HTR-8/SVneo (cell line): Measurements from ENCODE around the gene USP36.

ENCODE experiments used
- DNase-seq: peaks from one replicate; pipeline ENCODE4 v3.0.0; 2011; ENCODE audit warnings: low spot score, mixed read lengths; ENCODE audit not compliant: insufficient read length
- FAIRE-seq: peaks from 2 replicates; lab custom pipeline; 2011; peaks lifted over from hg19 to GRCh38; lab: Jason Lieb, UNC

USP36 gene

DNA sequence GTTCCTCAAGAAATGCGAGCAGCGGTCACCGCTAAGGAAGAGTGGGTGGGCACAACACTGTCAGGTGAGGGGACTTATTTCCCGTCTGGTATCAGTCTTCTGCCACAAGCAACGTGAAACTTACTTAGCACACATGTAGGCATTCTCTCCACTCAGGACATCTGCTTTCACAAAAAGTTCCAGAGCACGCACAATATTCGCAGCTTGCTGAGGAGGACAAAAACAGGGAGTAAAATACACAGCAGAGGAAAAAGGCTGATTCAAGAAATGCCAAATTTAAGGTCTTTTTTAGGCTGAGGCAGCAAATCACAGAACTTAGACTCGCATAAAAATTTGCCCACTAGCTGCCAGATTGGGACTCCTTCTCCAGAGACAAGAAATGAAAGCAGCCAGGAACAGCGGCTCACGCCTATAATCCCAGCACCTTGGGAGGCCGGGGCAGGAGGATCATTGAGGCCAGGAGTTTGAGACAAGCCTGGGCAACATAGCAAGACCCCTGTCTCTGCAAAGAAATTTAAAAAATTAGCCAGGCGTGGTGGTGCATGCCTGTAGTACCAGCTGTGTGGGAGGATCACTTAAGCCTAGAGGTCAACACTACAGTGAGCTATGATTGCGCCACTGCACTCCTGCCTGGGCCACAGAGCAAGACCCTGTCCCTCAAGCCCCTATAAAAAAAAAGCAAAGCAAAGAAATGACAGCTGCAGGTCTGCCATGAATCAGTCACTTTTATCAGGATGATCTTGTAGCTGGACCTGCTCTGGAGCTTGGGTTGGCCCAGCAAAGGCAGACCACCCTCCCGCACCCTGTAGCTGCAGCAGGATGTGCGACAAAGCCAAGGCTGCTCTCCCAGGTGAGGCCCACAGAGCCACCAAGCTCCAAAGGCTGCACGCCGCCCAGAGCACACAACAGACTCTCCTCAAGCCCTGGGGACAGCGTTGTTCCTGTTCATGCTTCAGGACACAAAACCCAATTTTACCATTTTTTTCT lies 20.5 kb downstream of the USP36 start:
- no peak for DNase-seq
- no peak for FAIRE-seq

DNA sequence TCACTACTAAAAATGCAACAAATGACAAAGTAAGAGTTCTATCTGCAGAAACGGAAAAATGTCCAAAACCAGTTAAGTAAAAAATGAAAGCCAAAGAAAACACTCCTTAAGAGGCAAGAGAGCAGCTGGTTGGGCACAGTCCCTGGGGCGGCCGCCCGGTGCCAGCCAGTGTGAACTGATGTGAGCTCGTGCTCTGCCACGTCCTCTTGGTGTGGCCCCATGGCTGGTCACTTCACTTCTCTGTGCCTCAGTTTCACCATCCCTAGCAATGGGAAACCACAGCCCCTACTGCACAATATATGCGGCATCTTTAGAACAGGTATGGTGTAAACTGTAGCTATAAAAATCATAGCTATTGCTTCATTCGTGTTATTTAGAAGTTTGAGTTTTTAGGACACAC lies 21.2 kb downstream of the USP36 start:
- no peak for FAIRE-seq

DNA sequence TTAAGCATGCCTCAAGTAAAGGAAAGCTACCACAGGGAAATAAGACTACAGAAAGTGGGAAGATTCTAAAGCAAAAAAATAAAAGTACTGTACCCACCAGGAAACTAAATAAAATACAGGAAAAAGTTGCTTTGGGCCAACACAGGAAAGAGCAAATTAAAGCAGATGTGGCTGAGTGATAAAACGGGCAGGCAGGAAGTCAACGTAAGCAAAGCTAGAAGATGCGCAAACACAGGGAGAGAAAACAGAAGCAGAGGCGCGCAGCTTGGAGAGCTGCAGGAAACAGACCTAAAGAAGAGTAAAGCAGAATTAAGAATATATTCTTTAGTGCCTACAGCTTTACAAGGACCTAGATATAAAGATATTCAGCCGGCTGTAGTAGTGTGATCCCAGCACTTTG lies 21.7 kb downstream of the USP36 start:
- FAIRE-seq = no peak
- DNase-seq = no peak

More for the DNA sequence above, 21.2 kb downstream of the USP36 start:
- no peak for DNase-seq

DNA sequence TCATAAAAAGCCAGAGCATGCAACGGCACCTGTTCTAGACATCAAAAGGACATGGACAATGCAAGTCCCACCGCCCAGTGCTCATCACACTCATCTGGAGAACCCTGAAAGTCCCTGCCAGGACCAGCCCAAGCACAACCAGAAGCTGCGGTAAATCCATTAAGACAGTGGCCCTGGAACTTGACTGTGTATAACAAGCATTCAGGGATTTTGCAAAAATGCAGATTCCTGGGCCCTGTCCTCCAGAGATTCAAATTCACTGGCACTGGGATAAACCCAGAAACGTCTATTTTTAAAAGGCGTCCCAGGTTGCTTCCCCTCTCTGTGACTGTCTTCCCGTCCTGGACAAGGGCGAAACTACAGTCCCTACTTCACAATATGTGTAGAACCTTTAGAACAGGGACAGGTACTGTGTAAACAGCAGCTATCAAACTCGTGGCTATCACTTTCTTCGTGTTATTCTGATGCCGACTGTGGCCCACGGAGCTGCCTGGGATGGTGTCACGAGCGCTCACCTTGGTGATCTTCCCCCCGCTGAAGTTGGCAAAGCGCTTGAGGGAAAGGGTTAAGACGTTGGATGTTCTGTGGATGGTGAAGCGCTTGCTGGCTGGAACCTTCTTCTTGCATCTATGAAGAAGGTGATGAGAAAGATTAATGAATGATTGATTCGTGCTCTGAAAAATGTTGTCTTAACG lies 22.3 kb downstream of the USP36 start:
- FAIRE-seq (no peak), DNase-seq (no peak)

DNA sequence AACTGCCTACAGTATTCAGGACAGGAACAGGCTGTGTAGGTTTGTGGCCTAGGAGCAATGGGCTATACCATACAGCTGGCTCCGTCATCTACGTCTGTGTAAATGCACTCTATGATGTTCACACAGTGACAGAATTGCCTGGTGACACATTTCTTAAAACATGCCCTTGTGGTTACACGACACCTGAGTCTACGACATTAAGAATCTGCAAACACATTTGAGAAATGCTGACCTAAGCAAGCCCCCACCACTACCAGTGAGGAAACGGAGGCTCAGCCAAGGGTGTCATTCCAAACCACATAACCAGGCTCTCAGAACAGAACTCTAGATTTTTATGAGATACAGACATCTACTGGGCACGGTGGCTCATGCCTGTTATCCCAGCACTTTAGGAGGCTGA lies 23.5 kb downstream of the USP36 start:
- FAIRE-seq = peak; percentile 44
- no peak for DNase-seq

DNA sequence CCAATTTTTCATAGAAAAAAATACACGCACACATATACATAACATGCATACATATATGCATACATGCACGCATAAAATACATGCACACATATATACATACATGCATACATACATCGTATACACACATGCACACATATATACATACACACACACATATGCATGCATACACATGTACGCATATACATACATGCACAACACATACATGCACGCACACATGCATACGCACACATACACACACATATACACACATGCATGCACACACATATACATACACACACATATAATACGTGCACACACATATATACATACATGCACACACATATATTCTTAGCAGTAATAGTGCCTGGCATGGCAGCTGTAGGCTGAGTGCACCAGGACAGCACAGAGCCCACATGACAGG lies 24.9 kb downstream of the USP36 start:
- FAIRE-seq = peak; percentile 76

DNA sequence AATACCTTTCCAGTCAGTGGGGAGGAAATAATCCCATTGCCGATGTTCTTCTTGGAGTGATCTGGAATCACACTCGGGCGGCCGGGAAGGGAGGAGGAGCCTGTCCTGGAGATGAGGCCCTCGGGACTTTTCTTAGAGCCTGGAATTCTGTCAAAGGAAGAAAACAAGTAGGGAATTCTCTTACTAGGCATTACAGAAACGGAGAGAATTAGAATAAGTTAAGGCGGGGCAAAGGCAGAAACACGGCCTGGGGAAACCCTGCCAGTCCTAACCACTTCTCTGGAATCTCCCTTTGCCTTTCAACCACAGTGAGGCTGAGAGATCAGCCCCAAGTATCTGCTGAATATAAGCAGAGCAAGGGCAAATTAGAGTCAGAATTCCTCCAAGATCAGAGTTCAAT lies 27.8 kb downstream of the USP36 start:
- DNase-seq (no peak), FAIRE-seq (no peak)

More for the DNA sequence above, 24.9 kb downstream of the USP36 start:
- DNase-seq = no peak

DNA sequence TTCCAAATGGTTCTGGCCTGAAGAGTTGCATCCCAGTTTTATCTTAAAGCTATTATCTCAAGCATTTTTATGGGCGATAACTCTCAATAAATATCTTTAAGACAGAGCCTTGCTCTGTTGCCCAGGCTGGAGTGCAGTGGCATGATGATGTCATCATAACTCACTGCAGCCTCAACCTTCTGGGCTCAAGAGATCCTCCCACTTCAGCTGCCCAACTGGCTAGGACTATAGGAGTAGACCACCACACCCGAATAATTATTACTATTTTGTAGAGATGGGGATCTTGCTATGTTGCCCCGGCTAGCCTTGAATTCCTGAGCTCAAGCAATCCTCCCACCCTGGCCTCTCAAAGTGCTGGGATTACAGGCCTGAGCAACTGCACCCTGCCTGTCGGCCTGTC lies 32.5 kb downstream of the USP36 start:
- no peak for DNase-seq
- FAIRE-seq = no peak

DNA sequence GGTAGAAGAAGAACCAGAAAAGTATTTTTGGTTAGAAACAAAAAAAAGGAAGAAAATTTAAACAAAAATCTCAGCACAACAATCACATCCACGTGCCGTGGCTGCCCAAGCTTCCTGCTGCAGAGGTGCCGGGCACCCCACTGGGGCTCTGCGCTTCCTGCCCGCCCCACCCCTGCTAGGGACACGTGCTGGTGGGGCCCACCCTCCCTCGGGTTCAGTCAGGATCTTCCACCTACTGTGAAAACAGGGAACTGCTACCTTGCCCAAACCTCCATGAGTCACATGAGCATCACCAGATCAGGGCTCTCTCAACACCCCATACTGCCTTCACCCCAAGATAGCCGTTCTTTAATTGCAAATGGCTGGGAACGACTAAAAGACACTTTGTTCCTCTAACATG lies 34.2 kb downstream of the USP36 start:
- FAIRE-seq = no peak
- DNase-seq = no peak

DNA sequence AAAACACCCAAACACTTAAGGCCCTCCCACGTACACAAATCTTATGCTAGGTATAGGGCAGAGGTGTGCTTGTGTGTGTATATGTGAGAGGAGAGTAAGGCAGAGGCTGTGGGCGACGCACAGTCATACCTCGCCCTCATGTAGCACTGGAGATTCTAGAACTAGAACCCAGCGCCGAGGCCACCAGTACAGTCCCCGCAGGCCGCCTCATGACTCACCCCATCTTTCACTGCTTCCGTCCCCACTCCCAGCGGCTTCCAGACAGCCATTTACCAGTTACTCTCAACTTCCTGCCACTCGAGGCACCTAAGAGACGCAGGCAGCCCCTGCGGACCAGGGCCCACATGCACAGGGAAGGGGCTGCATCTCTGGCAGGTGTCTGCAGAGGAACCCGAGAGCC lies 35.3 kb downstream of the USP36 start:
- FAIRE-seq = peak; percentile 9

DNA sequence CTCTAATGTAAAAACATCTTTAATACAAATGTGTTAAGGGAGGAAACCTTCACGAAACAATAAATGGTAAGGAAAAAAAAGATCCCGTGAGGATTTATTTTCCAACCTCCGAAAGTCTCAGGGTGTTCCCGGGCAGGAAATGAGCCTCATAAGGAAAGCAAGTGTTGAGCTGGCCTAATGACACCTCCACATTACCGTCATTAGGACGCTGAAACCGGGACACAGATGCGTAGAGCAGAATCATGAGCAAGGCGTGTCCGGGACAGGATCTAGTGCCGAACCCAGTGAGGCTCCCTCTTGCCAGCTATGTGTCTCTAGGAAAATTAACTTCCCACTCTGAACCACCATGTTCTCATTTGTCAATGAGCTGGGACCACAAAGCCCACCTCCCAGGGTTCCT lies 35.8 kb downstream of the USP36 start:
- FAIRE-seq = no peak
- no peak for DNase-seq

More for the DNA sequence above, 35.3 kb downstream of the USP36 start:
- no peak for DNase-seq

DNA sequence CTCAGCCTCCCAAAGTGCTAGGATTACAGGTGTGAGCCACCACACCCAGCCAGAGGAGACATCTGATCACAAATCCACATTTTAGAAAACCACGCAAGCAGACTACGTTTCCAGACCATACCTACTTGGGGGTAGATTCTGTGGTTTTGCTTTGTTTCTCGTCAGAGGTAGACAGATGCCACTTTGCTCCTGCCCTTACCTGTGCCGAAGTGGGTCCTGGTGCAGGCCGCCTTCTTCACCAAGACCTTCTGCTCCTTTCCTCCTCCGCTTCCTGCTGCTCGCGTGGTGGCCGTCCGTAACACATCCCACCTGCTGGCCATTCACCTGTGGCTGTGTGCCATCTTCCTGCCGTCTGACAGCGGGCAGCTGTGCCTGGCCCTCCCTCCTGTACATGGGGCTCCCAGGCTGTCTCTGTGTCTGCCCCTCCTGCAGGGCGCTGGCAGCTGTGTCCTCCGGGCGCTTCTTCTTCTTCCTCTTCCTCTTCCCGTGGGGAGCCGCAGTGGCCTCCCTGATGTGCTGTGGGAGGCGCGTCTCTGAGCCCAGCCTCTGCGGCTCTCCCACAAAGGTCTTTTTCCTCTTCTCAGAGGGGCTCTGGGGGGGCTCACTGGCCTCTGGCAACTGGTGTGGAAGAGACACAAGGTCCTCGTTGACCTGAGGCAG lies 37.3 kb downstream of the USP36 start:
- DNase-seq (no peak), FAIRE-seq (no peak)

DNA sequence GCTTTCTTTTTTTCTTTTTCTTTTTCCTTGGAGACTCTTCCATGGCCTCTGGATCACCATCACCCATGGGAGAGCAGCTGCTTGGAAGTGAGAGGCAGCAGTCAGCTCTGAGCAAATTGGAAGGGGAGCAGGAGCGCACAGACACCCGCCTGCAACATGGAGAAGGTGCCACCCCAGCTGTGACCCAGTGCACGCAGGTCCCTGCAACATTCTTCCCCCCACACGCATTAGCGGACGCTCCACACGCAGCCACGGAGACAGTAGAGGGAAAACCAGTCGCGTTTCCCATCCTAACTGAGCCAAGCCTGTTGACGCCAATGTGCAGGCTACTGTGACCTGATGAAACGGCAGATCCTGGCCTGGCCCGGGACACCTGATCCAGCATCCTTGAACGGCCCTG lies 38.2 kb downstream of the USP36 start:
- no peak for FAIRE-seq
- DNase-seq = no peak

DNA sequence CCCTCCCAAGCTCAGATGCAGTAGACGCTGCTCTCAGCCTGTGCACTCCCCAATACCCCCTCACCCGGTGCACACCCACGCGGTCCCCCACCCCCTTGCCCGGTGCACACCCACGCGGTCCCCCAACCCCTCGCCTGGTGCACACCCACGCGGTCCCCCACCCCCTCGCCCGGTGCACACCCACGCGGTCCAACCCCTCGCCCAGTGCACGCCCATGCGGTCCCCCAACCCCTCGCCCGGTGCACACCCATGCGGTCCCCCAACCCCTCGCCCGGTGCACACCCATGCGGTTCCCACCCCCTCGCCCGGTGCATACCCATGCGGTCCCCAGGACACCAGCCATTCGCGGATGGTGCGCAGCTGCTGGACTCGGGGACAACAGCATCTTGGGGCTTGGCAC lies 38.6 kb downstream of the USP36 start:
- FAIRE-seq (no peak), DNase-seq (no peak)

DNA sequence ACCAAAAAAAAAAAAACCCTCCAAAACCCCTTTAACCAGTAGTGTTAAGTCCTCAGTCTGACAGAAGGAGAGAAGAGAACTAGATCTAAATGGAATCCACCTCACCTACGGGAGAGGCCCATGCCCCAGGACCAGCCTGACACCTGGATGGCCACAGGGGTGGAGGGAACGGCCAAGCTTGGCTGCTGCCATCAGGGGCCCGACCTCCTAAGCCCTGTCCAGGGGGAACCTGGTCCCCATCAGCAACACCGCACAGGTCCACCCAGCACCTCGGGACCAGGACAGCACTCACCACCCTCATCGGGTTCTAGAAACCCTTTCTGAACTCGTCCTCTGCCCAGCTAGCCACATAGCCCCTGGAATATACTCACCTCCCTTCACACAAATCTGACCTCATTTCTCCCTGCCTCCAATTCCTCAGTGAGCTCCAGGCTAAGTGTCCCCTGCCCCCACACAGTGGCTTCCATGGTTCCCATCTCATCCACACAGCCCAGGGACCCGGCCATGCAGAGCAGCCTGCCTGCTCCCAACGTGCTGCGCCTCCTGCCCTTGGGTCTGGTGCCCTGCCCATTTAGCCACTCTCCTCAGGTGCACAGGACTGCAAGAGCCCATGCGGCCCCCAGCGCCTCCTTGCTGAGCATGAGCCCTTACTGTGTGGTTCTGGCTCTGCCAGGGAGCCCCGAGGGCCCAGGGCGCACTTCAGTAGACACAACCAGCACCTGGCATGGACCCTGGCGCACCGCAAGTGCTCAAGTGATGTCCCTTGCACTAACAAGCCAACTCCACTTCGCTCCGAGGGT lies 40.3 kb downstream of the USP36 start:
- FAIRE-seq = no peak
- DNase-seq = no peak

DNA sequence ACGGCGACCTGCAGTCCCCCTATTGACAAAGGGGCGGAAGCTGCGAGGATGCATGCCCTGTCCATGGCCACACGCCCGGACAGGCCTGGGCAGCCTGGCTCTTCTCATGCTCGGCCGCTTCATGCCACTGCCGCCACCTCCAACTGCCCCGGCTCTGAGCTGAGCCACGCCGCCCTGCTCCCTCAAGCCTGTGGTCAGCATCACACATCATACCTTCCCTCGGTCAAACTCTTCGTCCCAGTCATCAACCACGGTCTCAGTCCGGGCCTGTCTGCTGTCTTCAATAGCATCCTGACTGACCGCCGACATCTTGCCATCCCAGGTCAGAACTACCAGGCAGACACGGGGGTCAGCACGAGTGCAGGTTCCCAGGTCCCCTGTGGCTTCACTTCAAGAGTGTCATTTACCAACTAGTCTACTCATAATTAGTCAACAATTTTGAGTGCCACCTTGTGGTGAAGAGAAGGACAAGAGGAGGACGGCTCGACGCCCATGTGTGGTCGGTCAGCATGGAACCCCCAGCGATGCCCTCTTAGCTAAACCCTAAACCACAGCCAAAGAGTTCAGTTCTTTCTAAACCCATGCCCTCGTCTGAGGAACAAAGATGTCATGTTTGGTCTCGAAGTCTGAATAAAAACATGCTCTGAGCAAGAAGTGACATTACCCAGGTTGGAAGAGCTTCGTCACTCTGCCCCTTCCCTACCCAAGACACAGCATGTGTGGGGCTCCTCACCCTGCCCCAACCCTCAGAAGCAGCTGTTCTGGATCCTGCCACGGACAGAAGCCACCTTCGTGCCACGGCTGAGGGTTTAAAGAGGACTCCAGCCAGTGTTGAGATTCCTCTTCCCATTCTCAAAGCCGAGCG lies 41.7 kb downstream of the USP36 start:
- FAIRE-seq (peak; percentile 72), DNase-seq (no peak)

DNA sequence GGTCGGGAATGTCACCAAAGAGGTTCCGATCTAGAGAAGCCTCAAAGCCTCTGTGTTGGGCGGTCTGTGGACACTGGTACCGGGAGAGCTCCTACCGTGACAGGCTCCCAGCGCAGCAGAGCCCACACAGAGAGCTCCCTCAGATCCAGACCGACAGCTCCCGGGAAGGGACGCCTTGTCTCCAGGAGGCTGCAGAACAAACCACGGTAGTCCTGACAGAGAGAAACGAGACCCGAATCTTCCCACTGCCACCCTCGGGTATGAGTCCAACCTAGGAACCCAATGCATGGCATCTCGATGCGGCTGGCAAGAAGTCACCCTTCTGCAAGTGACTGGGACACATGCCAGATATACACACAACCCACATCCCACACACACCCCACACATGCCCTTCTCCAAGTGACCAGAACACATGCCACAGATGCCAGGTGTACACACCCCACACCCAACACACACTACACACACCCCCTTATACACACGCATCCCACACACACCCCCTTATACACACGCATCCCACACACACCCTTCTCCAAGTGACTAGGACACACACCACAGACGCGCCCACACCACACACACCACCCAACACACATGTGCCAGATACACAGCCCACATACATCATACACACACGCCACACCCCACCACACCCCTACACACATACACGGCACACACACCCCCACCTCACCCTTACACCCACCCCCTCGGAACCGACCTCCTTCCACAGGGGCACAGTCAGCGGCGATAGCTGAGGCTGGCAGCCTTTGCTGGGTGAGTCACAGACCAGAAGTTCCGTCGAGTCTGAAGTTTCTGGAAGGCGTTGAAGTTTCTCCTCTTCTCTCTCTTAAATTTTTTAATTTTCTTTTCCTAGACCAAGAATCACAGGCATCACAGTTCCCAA lies 42.7 kb downstream of the USP36 start:
- DNase-seq (no peak), FAIRE-seq (peak; percentile 76)

DNA sequence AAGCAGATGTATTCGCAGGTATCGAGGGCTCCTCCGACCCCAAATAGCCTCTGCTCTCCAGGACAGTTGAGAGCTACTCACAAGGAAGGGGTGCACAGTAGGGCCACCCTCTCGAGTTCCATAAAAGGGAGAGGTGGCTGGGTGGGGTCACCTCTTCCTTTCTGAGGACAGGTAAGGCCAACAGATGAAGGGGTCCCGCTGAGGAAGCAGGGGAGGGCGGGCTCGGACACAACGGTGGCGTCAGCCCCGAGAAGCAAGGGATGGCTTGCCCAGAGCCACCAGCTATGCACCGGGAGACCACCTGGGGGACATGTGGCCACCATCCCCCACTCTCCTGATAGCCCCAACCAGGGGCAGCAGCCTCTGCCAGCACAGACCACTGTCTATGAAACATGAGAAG lies 43.4 kb downstream of the USP36 start:
- no peak for FAIRE-seq

More for the DNA sequence above, 43.4 kb downstream of the USP36 start:
- DNase-seq = no peak
